Muscle layer of colon (tissue), 2 donors: ENCODE measurements around the gene SOBP.

Experiments
- H3K27ac ChIP-seq: one replicate; pipeline ENCODE4 v1.7.0; 2013; ENCODE audit warnings: low read depth, mild to moderate bottlenecking, low read length, moderate library complexity
- H3K27me3 ChIP-seq, 2 donors: one replicate each; pipeline ENCODE4 v1.7.0; 2013; ENCODE audit warnings: low read length in 2 of 2, mild to moderate bottlenecking in 2 of 2; ENCODE audit not compliant: insufficient read depth in 2 of 2, control insufficient read depth in 1 of 2
- H3K36me3 ChIP-seq: one replicate; pipeline ENCODE4 v1.7.0; 2013; ENCODE audit warnings: mild to moderate bottlenecking, low read length; ENCODE audit not compliant: insufficient read depth
- H3K4me1 ChIP-seq: one replicate; pipeline ENCODE4 v1.7.0; 2013; ENCODE audit warnings: mild to moderate bottlenecking, low read length; ENCODE audit not compliant: insufficient read depth
- H3K4me3 ChIP-seq, 2 donors: one replicate each; pipeline ENCODE4 v1.7.0; 2013; ENCODE audit warnings: low read length in 2 of 2, low read depth in 1 of 2, mild to moderate bottlenecking in 1 of 2, moderate library complexity in 1 of 2
- H3K9ac ChIP-seq: one replicate; pipeline ENCODE4 v1.7.0; 2013; ENCODE audit warnings: low read length
- H3K9me3 ChIP-seq: one replicate; pipeline ENCODE4 v1.7.0; 2013; ENCODE audit warnings: mild to moderate bottlenecking, low read length
- donor health status: abdominal sarcoma.
- donor health status: Adenocarcinoma of cecum.

The SOBP gene

GRCh38 chr6:107625264-107625663 is 135.3 kb downstream of the SOBP start:
- peaks cover 27% of the 10 kb centered on the region for H3K4me1 ChIP-seq
- no peaks in the 10 kb centered on the region for H3K36me3 ChIP-seq
- no peaks in the 10 kb centered on the region for H3K9me3 ChIP-seq
- no peak overlapping the region for H3K9ac ChIP-seq
- no peak overlapping the region for H3K27ac ChIP-seq
- no peak overlapping the region for H3K4me3 ChIP-seq
- H3K27me3 ChIP-seq: no peaks in the 10 kb centered on the region

DNA sequence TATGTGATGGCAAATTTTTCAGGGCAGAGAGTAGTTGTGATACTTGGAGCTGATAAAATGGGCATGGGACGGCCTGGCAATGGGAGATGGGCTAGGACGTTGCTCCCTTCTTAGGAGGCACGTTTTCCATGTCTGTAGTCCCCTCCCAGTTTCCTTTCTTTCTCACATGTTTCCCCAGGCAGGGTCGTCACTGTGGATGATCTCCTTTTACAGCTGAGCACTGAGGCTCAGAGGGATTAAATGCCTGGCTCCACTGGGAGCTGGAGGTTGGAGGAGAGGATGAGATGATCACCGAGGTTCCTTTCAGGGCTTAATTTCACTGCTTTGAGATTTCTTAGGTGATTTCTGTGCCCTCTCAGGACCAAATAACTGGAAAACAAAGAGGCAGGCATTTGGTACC is 136.7 kb downstream of the SOBP start:
- no peaks in the 10 kb centered on the region for H3K36me3 ChIP-seq
- H3K4me1 ChIP-seq: peaks cover 27% of the 10 kb centered on the region
- no peak overlapping the region for H3K4me3 ChIP-seq
- no peaks in the 10 kb centered on the region for H3K9me3 ChIP-seq
- no peaks in the 10 kb centered on the region for H3K27me3 ChIP-seq
- H3K9ac ChIP-seq: no peak overlapping the region
- no peak overlapping the region for H3K27ac ChIP-seq

DNA sequence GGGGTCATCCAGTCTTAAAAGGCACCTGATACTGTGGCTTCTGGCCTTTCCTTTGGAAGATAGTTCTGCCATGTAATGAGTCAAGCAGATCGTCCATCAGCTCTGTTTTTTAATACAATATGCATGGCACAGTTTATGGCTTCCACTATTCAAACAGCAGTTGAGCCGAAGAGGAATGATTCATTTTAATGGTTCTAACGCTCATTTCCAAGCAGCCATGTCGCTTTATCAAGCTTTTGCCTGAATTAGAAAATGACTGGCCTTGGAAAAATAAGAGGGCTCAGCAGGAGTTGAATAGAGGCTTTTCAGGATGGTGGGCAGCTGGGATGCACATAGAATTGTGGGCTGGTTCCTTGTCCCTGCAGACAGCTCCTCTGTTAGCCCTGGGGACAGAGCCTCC is 138.1 kb downstream of the SOBP start:
- no peak overlapping the region for H3K27ac ChIP-seq
- H3K9me3 ChIP-seq: no peaks in the 10 kb centered on the region
- H3K9ac ChIP-seq: no peak overlapping the region
- H3K4me1 ChIP-seq: peaks cover 27% of the 10 kb centered on the region
- no peaks in the 10 kb centered on the region for H3K27me3 ChIP-seq
- H3K4me3 ChIP-seq: no peak overlapping the region
- H3K36me3 ChIP-seq: no peaks in the 10 kb centered on the region

- Histone ChIP-seq H3K36me3 (no peaks in the 10 kb centered on the region), H3K4me1 (peaks cover 27% of the 10 kb centered on the region), H3K9ac (peak overlapping the region; percentile 16), H3K27me3 (peaks cover 0 to 4% of the 10 kb centered on the region in 2 donors), H3K9me3 (no peaks in the 10 kb centered on the region), H3K27ac (no peak overlapping the region), H3K4me3 (no peak overlapping the region)
These were observed 139.0 kb downstream of the SOBP start for GRCh38 chr6:107628878-107629277.

- no peak overlapping the region for H3K9ac ChIP-seq
- peaks cover 27% of the 10 kb centered on the region for H3K4me1 ChIP-seq
- H3K4me3 ChIP-seq: peak overlapping the region in 1 of 2 donors; percentile 10
- no peak overlapping the region for H3K27ac ChIP-seq
- no peaks in the 10 kb centered on the region for H3K9me3 ChIP-seq
- H3K36me3 ChIP-seq: no peaks in the 10 kb centered on the region
- peaks cover 0 to 6% of the 10 kb centered on the region in 2 donors for H3K27me3 ChIP-seq
These were observed 139.7 kb downstream of the SOBP start for GRCh38 chr6:107629548-107630129.

GRCh38 chr6:107630348-107630977 is 140.5 kb downstream of the SOBP start:
- Histone ChIP-seq H3K27ac (no peak overlapping the region), H3K9me3 (no peaks in the 10 kb centered on the region), H3K4me3 (no peak overlapping the region)

DNA sequence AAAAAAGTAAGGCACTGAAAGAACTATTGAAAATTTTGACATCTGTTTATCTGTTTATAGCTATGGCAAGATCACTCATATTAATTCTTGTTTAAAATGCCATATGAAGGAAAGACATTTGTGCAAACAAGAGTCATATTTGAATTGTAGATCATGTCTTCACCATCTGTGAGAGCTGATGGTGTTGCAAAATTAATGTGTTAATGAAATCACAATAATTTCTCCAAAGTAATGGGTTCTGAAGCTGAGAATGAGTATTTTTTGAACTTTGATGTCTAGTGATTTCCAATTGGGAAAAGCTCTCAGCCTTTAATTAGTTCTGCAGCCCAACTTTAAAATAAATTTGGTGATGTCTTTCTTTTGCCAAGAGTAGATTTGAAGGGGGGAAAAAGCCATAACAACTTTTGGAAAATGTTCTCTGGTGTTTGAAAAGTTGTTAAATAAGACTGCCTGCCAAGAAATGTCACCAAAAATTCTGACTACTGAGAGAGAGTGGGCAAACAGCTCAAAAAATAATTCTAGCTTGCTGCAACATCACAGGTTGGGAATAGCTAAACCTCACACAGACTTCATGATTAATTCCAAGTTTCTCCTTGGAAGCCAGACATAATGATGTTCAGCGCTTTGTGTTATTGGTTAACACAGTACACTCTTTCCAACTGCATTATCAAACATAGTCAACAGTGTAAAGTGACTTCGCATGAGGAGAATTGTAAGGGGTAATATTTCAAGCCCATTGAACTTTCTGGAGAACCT is 142.6 kb downstream of the SOBP start:
- Histone ChIP-seq H3K9me3 (no peaks in the 10 kb centered on the region), H3K4me3 (no peak overlapping the region), H3K27ac (no peak overlapping the region), H3K4me1 (peaks cover 26% of the 10 kb centered on the region), H3K9ac (no peak overlapping the region), H3K36me3 (no peaks in the 10 kb centered on the region), H3K27me3 (peaks cover 0 to 6% of the 10 kb centered on the region in 2 donors)

More at GRCh38 chr6:107630348-107630977, 140.5 kb downstream of the SOBP start:
- Histone ChIP-seq H3K4me1 (peaks cover 27% of the 10 kb centered on the region), H3K36me3 (no peaks in the 10 kb centered on the region), H3K9ac (no peak overlapping the region), H3K27me3 (peaks cover 0 to 6% of the 10 kb centered on the region in 2 donors)

DNA sequence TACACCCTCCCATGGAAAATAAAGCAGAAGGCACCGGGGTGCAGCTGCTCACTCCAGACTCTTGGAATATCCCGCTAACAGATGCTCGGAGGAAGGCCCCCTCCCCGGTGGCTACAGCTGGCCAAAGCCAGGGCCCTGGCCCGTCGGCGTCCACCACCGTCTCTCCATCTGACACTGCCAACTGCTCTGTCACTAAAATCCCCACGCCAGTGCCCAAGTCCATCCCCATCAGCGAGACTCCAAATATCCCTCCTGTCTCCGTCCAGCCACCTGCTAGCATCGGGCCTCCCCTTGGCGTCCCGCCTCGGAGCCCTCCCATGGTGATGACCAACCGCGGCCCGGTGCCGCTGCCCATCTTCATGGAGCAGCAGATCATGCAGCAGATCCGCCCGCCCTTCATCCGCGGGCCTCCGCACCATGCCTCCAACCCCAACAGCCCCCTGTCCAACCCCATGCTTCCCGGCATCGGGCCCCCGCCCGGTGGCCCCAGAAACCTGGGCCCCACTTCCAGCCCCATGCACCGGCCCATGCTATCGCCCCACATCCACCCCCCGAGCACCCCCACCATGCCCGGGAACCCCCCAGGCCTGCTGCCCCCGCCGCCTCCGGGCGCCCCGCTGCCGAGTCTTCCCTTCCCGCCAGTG is 143.9 kb downstream of the SOBP start:
- Histone ChIP-seq H3K9me3 (no peaks in the 10 kb centered on the region), H3K27me3 (peaks cover 0 to 6% of the 10 kb centered on the region in 2 donors), H3K9ac (no peak overlapping the region), H3K27ac (no peak overlapping the region), H3K36me3 (no peaks in the 10 kb centered on the region), H3K4me3 (no peak overlapping the region), H3K4me1 (peaks cover 15% of the 10 kb centered on the region)

DNA sequence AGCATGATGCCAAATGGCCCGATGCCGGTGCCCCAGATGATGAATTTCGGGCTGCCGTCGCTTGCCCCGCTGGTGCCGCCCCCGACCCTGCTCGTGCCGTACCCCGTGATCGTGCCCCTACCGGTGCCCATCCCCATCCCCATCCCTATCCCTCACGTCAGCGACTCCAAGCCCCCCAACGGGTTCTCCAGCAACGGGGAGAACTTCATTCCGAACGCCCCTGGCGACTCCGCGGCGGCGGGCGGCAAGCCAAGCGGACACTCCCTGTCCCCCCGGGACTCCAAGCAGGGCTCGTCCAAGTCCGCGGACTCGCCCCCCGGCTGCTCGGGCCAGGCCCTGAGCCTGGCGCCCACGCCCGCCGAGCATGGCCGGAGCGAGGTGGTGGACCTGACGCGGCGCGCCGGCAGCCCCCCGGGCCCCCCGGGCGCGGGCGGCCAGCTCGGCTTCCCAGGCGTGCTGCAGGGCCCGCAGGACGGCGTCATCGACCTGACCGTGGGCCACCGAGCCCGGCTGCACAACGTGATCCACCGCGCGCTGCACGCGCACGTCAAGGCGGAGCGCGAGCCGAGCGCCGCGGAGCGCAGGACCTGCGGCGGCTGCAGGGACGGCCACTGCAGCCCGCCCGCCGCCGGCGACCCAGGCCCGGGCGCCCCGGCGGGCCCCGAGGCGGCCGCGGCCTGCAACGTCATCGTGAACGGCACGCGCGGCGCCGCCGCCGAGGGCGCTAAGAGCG is 144.6 kb downstream of the SOBP start:
- Histone ChIP-seq H3K9ac (no peak overlapping the region), H3K27ac (no peak overlapping the region), H3K4me1 (peaks cover 8% of the 10 kb centered on the region), H3K27me3 (peaks cover 0 to 6% of the 10 kb centered on the region in 2 donors), H3K9me3 (no peaks in the 10 kb centered on the region), H3K4me3 (no peak overlapping the region), H3K36me3 (no peaks in the 10 kb centered on the region)

DNA sequence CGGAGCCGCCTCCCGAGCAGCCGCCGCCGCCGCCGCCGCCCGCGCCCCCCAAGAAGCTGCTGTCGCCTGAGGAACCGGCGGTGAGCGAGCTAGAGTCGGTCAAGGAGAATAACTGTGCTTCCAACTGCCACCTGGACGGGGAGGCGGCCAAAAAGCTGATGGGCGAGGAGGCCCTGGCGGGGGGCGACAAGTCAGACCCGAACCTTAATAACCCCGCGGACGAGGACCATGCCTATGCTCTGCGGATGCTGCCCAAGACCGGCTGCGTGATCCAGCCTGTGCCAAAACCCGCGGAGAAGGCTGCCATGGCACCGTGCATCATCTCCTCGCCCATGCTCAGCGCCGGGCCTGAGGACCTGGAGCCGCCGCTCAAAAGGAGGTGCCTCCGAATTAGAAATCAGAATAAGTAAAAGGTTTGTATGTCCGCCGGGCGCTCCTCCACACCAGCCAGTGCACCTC is 145.2 kb downstream of the SOBP start:
- H3K4me1 ChIP-seq: peaks cover 2% of the 10 kb centered on the region
- H3K4me3 ChIP-seq: no peak overlapping the region
- no peaks in the 10 kb centered on the region for H3K9me3 ChIP-seq
- no peak overlapping the region for H3K27ac ChIP-seq
- no peak overlapping the region for H3K9ac ChIP-seq
- peaks cover 0 to 6% of the 10 kb centered on the region in 2 donors for H3K27me3 ChIP-seq
- no peaks in the 10 kb centered on the region for H3K36me3 ChIP-seq

DNA sequence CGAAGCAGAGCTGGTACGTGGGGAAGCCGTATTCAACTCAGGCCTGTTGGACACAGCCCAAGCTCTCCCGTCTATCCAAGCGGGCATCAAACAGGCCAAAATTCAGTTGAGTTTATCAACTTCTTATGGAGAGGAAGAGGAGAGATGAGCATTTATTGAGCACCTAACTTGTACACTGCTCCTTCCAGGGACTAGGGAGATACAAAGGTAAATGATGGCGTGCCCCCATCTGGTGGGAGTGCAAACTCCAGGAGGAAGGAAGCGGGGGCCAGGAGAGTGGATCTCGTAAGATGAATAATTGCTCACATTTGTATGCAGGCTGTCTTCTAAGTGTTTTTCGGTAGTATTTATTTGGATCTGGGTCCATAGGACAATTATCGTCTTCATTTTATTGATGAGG is 146.6 kb downstream of the SOBP start:
- H3K27me3 ChIP-seq: peaks cover 0 to 6% of the 10 kb centered on the region in 2 donors
- H3K4me3 ChIP-seq: no peak overlapping the region
- no peak overlapping the region for H3K9ac ChIP-seq
- no peaks in the 10 kb centered on the region for H3K36me3 ChIP-seq
- H3K9me3 ChIP-seq: no peaks in the 10 kb centered on the region
- H3K4me1 ChIP-seq: peaks cover 2% of the 10 kb centered on the region
- H3K27ac ChIP-seq: no peak overlapping the region
